Neural crest cell (in vitro differentiated cells): Measurements from ENCODE around the gene DVL1. TPM values are rescaled to one million over a fixed set of nuclear protein-coding genes. Genes with fewer than 3 reads are reported as not detected.
A peak's percentile ranks its signal among the peaks of the same experiment; 100 is the strongest.

ENCODE experiments used
- DNase-seq: peaks from one replicate; pipeline ENCODE4 v3.0.0; 2021; ENCODE audit warnings: low read depth, mixed read lengths, low spot score
- H3K27ac Mint-ChIP-seq: one replicate; pipeline ENCODE4 v1.8.0; 2021; ENCODE audit warnings: mild to moderate bottlenecking, mixed read lengths; ENCODE audit not compliant: unreplicated experiment
- H3K27me3 Mint-ChIP-seq: 2 replicates; pipeline ENCODE4 v1.8.0; 2021; ENCODE audit warnings: low read depth, mild to moderate bottlenecking, mixed read lengths
- H3K36me3 Mint-ChIP-seq: 2 replicates; pipeline ENCODE4 v1.8.0; 2021; ENCODE audit warnings: low read depth, mild to moderate bottlenecking, mixed read lengths
- H3K4me1 Mint-ChIP-seq: 2 replicates; pipeline ENCODE4 v1.8.0; 2021; ENCODE audit warnings: mixed read lengths
- H3K4me3 Mint-ChIP-seq: one replicate; pipeline ENCODE4 v1.8.0; 2021; ENCODE audit warnings: mild to moderate bottlenecking, mixed read lengths
- H3K9me3 Mint-ChIP-seq: 2 replicates; pipeline ENCODE4 v1.8.0; 2021; ENCODE audit warnings: mixed read lengths
- total RNA-seq: library from RNA; stranded (reverse); gene quantifications from 2 replicates; pipeline ENCODE4 v1.2.1, GENCODE V29; 2021
- TF ChIP-seq, protein P1 (sequence below): fragments of 200-600 bp; sonication (generic); conservative IDR thresholded peaks from 2 replicates; pipeline ENCODE4 v1.5.0; 2021; ENCODE audit warnings: antibody characterized with exemption, mild to moderate bottlenecking

The DVL1 gene
- total RNA-seq, 1 donor from 2014 or later: 63.4 TPM

DNA sequence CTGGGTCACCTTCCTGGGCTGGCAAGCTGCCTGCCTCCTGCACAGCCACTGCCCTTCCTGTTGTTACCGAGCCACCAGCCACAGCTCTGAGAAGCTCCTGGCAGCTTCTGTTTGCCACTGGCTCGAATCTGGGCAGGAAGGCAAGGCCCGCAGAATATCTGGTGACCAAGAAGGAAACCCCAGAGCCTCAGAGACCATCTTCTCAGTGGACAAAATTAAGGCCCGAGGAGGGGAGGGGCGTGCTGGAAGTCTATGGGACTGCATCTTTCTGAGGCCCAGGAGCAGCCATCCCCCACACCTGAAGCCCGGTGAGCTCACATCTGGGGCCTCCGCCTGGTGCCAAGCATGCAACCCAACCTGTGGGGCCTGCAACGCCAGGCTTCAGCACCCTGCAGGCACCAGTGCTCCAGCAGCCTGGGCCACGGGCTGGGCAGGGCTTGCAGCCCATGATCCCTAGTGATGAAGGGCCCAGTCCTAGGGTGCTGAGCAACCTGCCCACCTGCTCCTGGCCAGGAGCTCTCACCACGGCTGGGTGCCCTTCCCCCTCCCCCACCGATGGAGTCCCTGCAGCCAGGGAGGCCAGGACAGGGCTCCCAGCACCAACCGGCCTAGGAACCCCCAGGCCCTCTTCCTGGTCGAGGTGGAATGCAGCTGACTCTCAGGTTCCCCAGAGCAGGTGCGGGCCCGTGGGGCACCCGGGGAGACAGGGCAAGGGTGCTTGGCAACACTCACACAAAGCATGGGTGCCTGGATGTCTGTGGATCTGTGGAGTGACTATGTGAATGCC is 23.7 kb downstream of the DVL1 start:
- no peak overlapping the region for H3K27ac Mint-ChIP-seq
- no peaks in the 10 kb centered on the region for H3K27me3 Mint-ChIP-seq

DNA sequence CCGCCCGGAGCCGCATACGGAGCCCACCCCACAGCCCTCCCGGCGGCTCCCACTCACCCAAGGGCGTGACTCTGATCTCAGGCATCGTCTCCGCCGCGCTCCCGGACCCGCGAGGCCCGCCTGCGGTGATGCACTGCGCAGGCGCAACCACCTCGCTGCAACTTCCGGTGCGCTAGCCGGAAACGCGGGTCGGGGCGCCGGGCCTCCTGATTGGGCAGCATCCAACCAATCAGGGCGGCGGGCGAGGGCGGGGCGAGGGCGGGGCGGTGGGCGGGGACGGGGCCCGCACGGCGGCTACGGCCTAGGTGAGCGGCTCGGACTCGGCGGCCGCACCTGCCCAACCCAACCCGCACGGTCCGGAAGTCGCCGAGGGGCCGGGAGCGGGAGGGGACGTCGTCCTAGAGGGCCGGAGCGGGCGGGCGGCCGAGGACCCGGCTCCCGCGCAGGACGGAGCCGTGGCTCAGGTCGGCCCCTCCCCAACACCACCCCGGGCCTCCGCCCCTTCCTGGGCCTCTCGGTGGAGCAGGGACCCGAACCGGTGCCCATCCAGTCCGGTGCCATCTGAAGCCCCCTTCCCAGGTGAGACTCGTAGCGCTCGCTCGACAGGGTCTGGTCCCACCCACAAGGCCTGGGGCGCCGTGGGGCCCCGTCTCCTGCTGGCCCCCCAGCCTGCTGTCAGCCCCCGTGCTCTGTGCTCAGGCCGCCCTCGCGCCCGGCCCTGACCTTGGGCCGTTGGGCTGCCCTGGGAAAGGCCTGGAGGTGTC is 24.5 kb downstream of the DVL1 start, which contains the start of the genes CPTP and INTS11:
Gene CPTP, plus strand, starts transcription at position 279 of the 764 bp plus-strand sequence. CDS start 2,109 bp downstream, outside the sequence.
Gene INTS11, minus strand, starts transcription at position 137 of the 764 bp plus-strand sequence. Its CDS starts 52 bp downstream, at position 85.
- Mint-ChIP-seq H3K4me1 (peaks cover 12% of the 10 kb centered on the region), H3K9me3 (no peaks in the 10 kb centered on the region), H3K4me3 (peak within 1 kb of the TSS; percentile 88), H3K27me3 (no peaks in the 10 kb centered on the region), H3K27ac (peak within 1 kb of the TSS; percentile 93), H3K36me3 (no peaks in the 10 kb centered on the region)
- DNase-seq: peak; percentile 95
- TF ChIP-seq, protein P1, sequence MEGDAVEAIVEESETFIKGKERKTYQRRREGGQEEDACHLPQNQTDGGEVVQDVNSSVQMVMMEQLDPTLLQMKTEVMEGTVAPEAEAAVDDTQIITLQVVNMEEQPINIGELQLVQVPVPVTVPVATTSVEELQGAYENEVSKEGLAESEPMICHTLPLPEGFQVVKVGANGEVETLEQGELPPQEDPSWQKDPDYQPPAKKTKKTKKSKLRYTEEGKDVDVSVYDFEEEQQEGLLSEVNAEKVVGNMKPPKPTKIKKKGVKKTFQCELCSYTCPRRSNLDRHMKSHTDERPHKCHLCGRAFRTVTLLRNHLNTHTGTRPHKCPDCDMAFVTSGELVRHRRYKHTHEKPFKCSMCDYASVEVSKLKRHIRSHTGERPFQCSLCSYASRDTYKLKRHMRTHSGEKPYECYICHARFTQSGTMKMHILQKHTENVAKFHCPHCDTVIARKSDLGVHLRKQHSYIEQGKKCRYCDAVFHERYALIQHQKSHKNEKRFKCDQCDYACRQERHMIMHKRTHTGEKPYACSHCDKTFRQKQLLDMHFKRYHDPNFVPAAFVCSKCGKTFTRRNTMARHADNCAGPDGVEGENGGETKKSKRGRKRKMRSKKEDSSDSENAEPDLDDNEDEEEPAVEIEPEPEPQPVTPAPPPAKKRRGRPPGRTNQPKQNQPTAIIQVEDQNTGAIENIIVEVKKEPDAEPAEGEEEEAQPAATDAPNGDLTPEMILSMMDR: no peak

More for the DNA sequence above, 23.7 kb downstream of the DVL1 start:
- no peak for DNase-seq
- Mint-ChIP-seq H3K9me3 (no peaks in the 10 kb centered on the region), H3K36me3 (peaks cover 2% of the 10 kb centered on the region), H3K4me1 (peaks cover 15% of the 10 kb centered on the region), H3K4me3 (peak overlapping the region; percentile 78)
- TF ChIP-seq, protein P1: no peak

DNA sequence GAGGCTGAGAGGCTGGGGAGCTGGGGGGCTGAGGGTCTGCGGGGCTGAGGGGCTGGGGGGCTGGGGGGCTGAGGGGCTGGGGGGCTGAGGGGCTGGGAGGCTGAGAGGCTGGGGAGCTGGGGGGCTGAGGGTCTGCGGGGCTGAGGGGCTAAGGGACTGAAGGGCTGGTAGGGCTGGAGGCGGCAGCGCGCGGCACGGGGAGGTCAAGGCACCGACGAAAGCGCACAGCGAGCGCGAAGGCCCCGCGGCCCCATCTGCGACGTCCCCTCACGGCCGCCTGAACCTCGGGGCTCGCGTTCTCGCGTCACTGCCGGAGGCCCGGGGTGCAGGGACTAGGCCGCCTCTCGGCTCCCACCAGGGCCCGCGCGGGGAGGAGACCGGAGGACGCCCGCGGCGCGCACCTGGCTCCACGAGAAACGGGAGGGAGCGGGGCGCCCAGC is 25.1 kb downstream of the DVL1 start:
- no peaks in the 10 kb centered on the region for H3K9me3 Mint-ChIP-seq
- peaks cover 14% of the 10 kb centered on the region for H3K4me1 Mint-ChIP-seq
- no peak for DNase-seq
- no peaks in the 10 kb centered on the region for H3K27me3 Mint-ChIP-seq
- no peak overlapping the region for H3K27ac Mint-ChIP-seq
- H3K36me3 Mint-ChIP-seq: no peaks in the 10 kb centered on the region
- peak overlapping the region; percentile 88 for H3K4me3 Mint-ChIP-seq
- TF ChIP-seq, protein P1: no peak

DNA sequence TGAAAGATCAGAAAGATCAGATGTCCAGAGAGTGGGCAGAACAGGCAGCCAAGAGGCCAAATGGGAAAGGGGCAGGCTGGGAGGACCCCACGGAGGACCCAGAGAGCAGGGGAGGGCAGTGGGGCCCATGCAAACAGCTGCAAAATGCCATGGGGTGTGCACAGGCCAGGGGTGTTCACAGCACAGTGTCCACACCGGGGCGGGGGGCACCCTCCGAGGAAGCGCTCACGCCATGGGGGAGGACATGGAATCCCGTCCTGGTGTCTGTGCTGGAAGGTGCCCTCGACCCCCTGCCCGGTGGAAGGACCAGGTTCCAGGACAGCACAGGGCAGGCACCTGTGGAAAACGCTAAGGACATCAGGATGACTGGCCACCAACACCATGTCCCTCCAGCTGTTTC is 26.3 kb downstream of the DVL1 start:
- TF ChIP-seq, protein P1: no peak
- no peaks in the 10 kb centered on the region for H3K9me3 Mint-ChIP-seq
- H3K36me3 Mint-ChIP-seq: no peaks in the 10 kb centered on the region
- peak overlapping the region; percentile 87 for H3K4me3 Mint-ChIP-seq
- no peaks in the 10 kb centered on the region for H3K27me3 Mint-ChIP-seq
- no peak overlapping the region for H3K27ac Mint-ChIP-seq
- peaks cover 14% of the 10 kb centered on the region for H3K4me1 Mint-ChIP-seq
- no peak for DNase-seq

DNA sequence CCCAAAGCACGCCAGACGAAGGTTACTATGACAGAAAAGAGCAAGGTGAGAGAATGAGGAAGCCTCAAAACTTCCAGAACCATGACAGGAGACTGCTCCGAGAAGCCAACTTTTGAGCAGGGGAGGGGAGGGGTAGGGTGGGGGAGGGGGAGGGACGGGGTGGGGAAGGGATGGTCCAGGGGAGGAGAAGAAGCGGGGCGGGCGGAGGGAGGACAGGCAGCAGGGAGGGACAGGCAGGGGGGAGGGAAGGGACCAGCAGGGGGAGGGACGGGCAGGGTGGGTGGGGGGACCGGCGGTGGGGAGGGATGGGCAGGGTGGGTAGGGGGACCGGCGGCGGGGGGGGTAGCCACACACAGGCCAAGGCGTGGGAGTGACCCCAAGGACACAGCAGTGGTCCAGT is 26.8 kb downstream of the DVL1 start:
- no peaks in the 10 kb centered on the region for H3K36me3 Mint-ChIP-seq
- H3K9me3 Mint-ChIP-seq: no peaks in the 10 kb centered on the region
- no peaks in the 10 kb centered on the region for H3K27me3 Mint-ChIP-seq
- H3K27ac Mint-ChIP-seq: peak overlapping the region; percentile 35
- TF ChIP-seq, protein P1: no peak
- DNase-seq: no peak
- H3K4me3 Mint-ChIP-seq: peak overlapping the region; percentile 85
- H3K4me1 Mint-ChIP-seq: peaks cover 14% of the 10 kb centered on the region
